SK-N-SH treated with all-trans-retinoic acid at 6 μM for 48 hours (cell line): ENCODE data around the gene AMZ2.

Experiments
- ATAC-seq: fragments of 200-7000 bp; cut with Tn5 transposase; 3 replicates; pipeline ENCODE4 v1.9.1; 2020; ENCODE audit warnings: mild to moderate bottlenecking, moderate library complexity
- ARNTL ChIP-seq: fragments of 450-650 bp; formaldehyde crosslinking; IDR thresholded peaks from 2 replicates; pipeline ENCODE4 v1.5.0; 2020; ENCODE audit warnings: low read depth, mild to moderate bottlenecking, moderate library complexity, borderline replicate concordance
- BACH2 ChIP-seq: fragments of 250-450 bp; sonication (Bioruptor Pico); IDR thresholded peaks from 2 replicates; pipeline ENCODE4 v1.9.0; 2021; ENCODE audit warnings: mild to moderate bottlenecking, borderline replicate concordance
- CREB5 ChIP-seq: fragments of 250-450 bp; sonication (Bioruptor Pico); IDR thresholded peaks from 2 replicates; pipeline ENCODE4 v1.5.1; 2020; ENCODE audit warnings: low read depth, mild to moderate bottlenecking, moderate library complexity
- CSDC2 ChIP-seq: fragments of 250-450 bp; sonication (Bioruptor Pico); IDR thresholded peaks from 2 replicates; pipeline ENCODE4 v1.5.0; 2020; ENCODE audit warnings: mild to moderate bottlenecking, moderate library complexity
- ESRRG ChIP-seq: fragments of 250-450 bp; sonication (Bioruptor Pico); IDR thresholded peaks from 2 replicates; pipeline ENCODE4 v1.6.1; 2021; ENCODE audit warnings: mild to moderate bottlenecking
- GLIS3 ChIP-seq: fragments of 250-450 bp; sonication (Bioruptor Pico); IDR thresholded peaks from 2 replicates; pipeline ENCODE4 v1.5.0; 2020; ENCODE audit warnings: mild to moderate bottlenecking, moderate library complexity
- ISL1 ChIP-seq: fragments of 250-450 bp; sonication (Bioruptor Pico); IDR thresholded peaks from 2 replicates; pipeline ENCODE4 v2.1.2; 2022; ENCODE audit warnings: mild to moderate bottlenecking, moderate library complexity
- OSR1 ChIP-seq: fragments of 250-450 bp; sonication (Bioruptor Pico); IDR thresholded peaks from 2 replicates; pipeline ENCODE4 v1.8.0; 2022; ENCODE audit warnings: moderate library complexity, mild to moderate bottlenecking, inconsistent platforms
- POU6F1 ChIP-seq: fragments of 250-450 bp; sonication (Bioruptor Pico); IDR thresholded peaks from 2 replicates; pipeline ENCODE4 v1.8.0; 2021; ENCODE audit warnings: low read depth, mild to moderate bottlenecking, moderate library complexity, borderline replicate concordance
- PPARA ChIP-seq: fragments of 250-450 bp; sonication (Bioruptor Pico); IDR thresholded peaks from 2 replicates; pipeline ENCODE4 v1.5.0; 2020; ENCODE audit warnings: mild to moderate bottlenecking, borderline replicate concordance
- RARB ChIP-seq: fragments of 250-450 bp; sonication (Bioruptor Pico); IDR thresholded peaks from 2 replicates; pipeline ENCODE4 v1.8.0; 2021; ENCODE audit warnings: mild to moderate bottlenecking, moderate library complexity
- SNAI2 ChIP-seq: fragments of 250-450 bp; sonication (Bioruptor Pico); IDR thresholded peaks from 2 replicates; pipeline ENCODE4 v1.5.0; 2020; ENCODE audit warnings: mild to moderate bottlenecking, moderate library complexity
- TCF4 ChIP-seq: fragments of 250-450 bp; sonication (Bioruptor Pico); IDR thresholded peaks from 2 replicates; pipeline ENCODE4 v1.8.0; 2021; ENCODE audit warnings: mild to moderate bottlenecking, moderate library complexity, borderline replicate concordance
- TOX ChIP-seq: fragments of 250-450 bp; sonication (Bioruptor Pico); IDR thresholded peaks from 2 replicates; pipeline ENCODE4 v1.8.0; 2021; ENCODE audit warnings: mild to moderate bottlenecking, moderate library complexity, borderline replicate concordance
- ZC3H10 ChIP-seq: fragments of 250-450 bp; sonication (Bioruptor Pico); IDR thresholded peaks from 2 replicates; pipeline ENCODE4 v1.5.1; 2021; ENCODE audit warnings: mild to moderate bottlenecking, moderate library complexity
- ZFP3 ChIP-seq: fragments of 250-450 bp; sonication (Bioruptor Pico); IDR thresholded peaks from 2 replicates; pipeline ENCODE4 v1.5.0; 2020; ENCODE audit warnings: mild to moderate bottlenecking, moderate library complexity
- ZFP30 ChIP-seq: fragments of 450-650 bp; formaldehyde crosslinking; IDR thresholded peaks from 2 replicates; pipeline ENCODE4 v1.5.0; 2022; ENCODE audit warnings: mild to moderate bottlenecking, moderate library complexity
- ZNF565 ChIP-seq: fragments of 450-650 bp; formaldehyde crosslinking; conservative IDR thresholded peaks from 2 replicates; pipeline ENCODE4 v1.5.0; 2020; ENCODE audit warnings: low read depth, mild to moderate bottlenecking, moderate library complexity
- ZNF70 ChIP-seq: fragments of 450-650 bp; formaldehyde crosslinking; IDR thresholded peaks from 2 replicates; pipeline ENCODE4 v1.5.0; 2020; ENCODE audit warnings: mild to moderate bottlenecking, moderate library complexity
- ZNF8 ChIP-seq: fragments of 450-650 bp; formaldehyde crosslinking; IDR thresholded peaks from 2 replicates; pipeline ENCODE4 v1.5.0; 2020; ENCODE audit warnings: mild to moderate bottlenecking, moderate library complexity
- TF ChIP-seq, protein P1 (sequence below): fragments of 250-450 bp; sonication (Bioruptor Pico); IDR thresholded peaks from 2 replicates; pipeline ENCODE4 v1.5.0; 2020; ENCODE audit warnings: mild to moderate bottlenecking, moderate library complexity
- TF ChIP-seq, protein P2 (sequence below): fragments of 250-450 bp; sonication (Bioruptor Pico); IDR thresholded peaks from 2 replicates; pipeline ENCODE4 v1.5.1; 2021; ENCODE audit warnings: mild to moderate bottlenecking, moderate library complexity

AMZ2 gene

GRCh38 chr17:68301438-68301959 lies 53.7 kb downstream of the AMZ2 start:
- ATAC-seq, result no peak; the same call in 1 of the 3 replicates
- no peak for TF ChIP-seq ZC3H10 (CRISPR knock-in tag)
- no peak for TF ChIP-seq ZNF565 (CRISPR knock-in tag)
- TF ChIP-seq SNAI2 (CRISPR knock-in tag), result no peak
- TF ChIP-seq, protein P1, sequence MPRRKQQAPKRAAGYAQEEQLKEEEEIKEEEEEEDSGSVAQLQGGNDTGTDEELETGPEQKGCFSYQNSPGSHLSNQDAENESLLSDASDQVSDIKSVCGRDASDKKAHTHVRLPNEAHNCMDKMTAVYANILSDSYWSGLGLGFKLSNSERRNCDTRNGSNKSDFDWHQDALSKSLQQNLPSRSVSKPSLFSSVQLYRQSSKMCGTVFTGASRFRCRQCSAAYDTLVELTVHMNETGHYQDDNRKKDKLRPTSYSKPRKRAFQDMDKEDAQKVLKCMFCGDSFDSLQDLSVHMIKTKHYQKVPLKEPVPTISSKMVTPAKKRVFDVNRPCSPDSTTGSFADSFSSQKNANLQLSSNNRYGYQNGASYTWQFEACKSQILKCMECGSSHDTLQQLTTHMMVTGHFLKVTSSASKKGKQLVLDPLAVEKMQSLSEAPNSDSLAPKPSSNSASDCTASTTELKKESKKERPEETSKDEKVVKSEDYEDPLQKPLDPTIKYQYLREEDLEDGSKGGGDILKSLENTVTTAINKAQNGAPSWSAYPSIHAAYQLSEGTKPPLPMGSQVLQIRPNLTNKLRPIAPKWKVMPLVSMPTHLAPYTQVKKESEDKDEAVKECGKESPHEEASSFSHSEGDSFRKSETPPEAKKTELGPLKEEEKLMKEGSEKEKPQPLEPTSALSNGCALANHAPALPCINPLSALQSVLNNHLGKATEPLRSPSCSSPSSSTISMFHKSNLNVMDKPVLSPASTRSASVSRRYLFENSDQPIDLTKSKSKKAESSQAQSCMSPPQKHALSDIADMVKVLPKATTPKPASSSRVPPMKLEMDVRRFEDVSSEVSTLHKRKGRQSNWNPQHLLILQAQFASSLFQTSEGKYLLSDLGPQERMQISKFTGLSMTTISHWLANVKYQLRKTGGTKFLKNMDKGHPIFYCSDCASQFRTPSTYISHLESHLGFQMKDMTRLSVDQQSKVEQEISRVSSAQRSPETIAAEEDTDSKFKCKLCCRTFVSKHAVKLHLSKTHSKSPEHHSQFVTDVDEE, result no peak
- TF ChIP-seq PPARA (CRISPR knock-in tag), result no peak
- TF ChIP-seq, protein P2, sequence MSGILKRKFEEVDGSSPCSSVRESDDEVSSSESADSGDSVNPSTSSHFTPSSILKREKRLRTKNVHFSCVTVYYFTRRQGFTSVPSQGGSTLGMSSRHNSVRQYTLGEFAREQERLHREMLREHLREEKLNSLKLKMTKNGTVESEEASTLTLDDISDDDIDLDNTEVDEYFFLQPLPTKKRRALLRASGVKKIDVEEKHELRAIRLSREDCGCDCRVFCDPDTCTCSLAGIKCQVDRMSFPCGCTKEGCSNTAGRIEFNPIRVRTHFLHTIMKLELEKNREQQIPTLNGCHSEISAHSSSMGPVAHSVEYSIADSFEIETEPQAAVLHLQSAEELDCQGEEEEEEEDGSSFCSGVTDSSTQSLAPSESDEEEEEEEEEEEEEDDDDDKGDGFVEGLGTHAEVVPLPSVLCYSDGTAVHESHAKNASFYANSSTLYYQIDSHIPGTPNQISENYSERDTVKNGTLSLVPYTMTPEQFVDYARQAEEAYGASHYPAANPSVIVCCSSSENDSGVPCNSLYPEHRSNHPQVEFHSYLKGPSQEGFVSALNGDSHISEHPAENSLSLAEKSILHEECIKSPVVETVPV (CRISPR knock-in tag), result no peak
- TF ChIP-seq GLIS3, result no peak
- TF ChIP-seq CSDC2 (CRISPR knock-in tag), result no peak
- TF ChIP-seq ARNTL (CRISPR knock-in tag), result no peak
- TF ChIP-seq ZFP3 (CRISPR knock-in tag), result no peak
- no peak for TF ChIP-seq ZNF8 (CRISPR knock-in tag)

GRCh38 chr17:68302066-68302564 lies 54.3 kb downstream of the AMZ2 start:
- TF ChIP-seq ZC3H10 (CRISPR knock-in tag) (no peak), ZNF565 (CRISPR knock-in tag) (no peak), TCF4 (peak; percentile 77; the same call in 1 of the 2 replicates), RARB (no peak), ISL1 (CRISPR knock-in tag) (no peak), BACH2 (no peak)
- peak; percentile 20; the same call in 1 of the 3 replicates for ATAC-seq

- no peak for ATAC-seq
- TF ChIP-seq ZNF8 (CRISPR knock-in tag) (no peak), BACH2 (no peak), ZNF70 (CRISPR knock-in tag) (no peak), CSDC2 (CRISPR knock-in tag) (no peak), SNAI2 (CRISPR knock-in tag) (no peak), ISL1 (CRISPR knock-in tag) (no peak), CREB5 (CRISPR knock-in tag) (no peak), ESRRG (CRISPR knock-in tag) (no peak), ARNTL (CRISPR knock-in tag) (no peak), RARB (no peak), POU6F1 (CRISPR knock-in tag) (no peak), ZFP30 (CRISPR knock-in tag) (no peak), ZNF565 (CRISPR knock-in tag) (no peak), TOX (CRISPR knock-in tag) (no peak), OSR1 (no peak), ZFP3 (CRISPR knock-in tag) (no peak)
- TF ChIP-seq, protein P2 (CRISPR knock-in tag), result no peak
- TF ChIP-seq, protein P1, result no peak
Observed at GRCh38 chr17:68302666-68303065, 54.8 kb downstream of the AMZ2 start.
